ENCODE results near the gene HDLBP. TPM values are rescaled to one million over a fixed set of nuclear protein-coding genes. Genes with fewer than 3 reads are reported as not detected.

HDLBP gene
- total RNA-seq, 1 experiment from 2014 or later, result 908 TPM

GRCh38 chr2:241357531-241357930, 42.1 kb upstream of the HDLBP start:
- no TSS peak for BruUV-seq (replicated peaks)

GRCh38 chr2:241356871-241357260, 41.4 kb upstream of the HDLBP start:
- H3K4me3 ChIP-seq, result peak overlapping the region; percentile 89
- peak overlapping the region; percentile 90 for H3K4me2 ChIP-seq
- peaks cover 53% of the 10 kb centered on the region for H3K79me2 ChIP-seq (ENCODE audit: low read depth)
- ChIA-PET CTCF (no interaction called here), POLR2A (ENCODE audit: unreplicated experiment) (no interaction called here)
- intact Hi-C loops (cut with micrococcal nuclease; ENCODE audit: unreplicated experiment), result loop anchor here (1.0 to 10.0 kb wide), 12 partner anchors 18 to 502 kb away; partner anchors contain the start of genes HDLBP, ING5, PASK and SEPTIN2
- TF ChIP-seq CTCF (conservative IDR thresholded peaks at IDR 0.05) (no peak), EZH2 (IDR thresholded peaks at IDR 0.05; ENCODE audit: low read depth) (no peak)
- peaks cover 30% of the 10 kb centered on the region for H3F3A ChIP-seq (ENCODE audit: insufficient read depth, low read depth)
- H3K9me2 ChIP-seq (ENCODE audit: insufficient read depth), result no peaks in the 10 kb centered on the region
- peaks cover 23% of the 10 kb centered on the region; the same call in 1 of the 2 replicates for H3K36me3 ChIP-seq (ENCODE audit: low read depth)
- peak overlapping the region; percentile 84 for H2AFZ ChIP-seq
- no peaks in the 10 kb centered on the region for H3K27me3 ChIP-seq (ENCODE audit: insufficient read depth, low read depth)
- DNase-seq, result no peak
- no TSS peak for BruUV-seq (replicated peaks)
- H4K20me1 ChIP-seq (ENCODE audit: insufficient read depth), result peaks cover 14% of the 10 kb centered on the region; the same call in 1 of the 2 replicates
- H3K27ac ChIP-seq, result 0 out of 2 replicates have a peak overlapping the region, but pooled peaks have one; percentile 4
- no peaks in the 10 kb centered on the region for H3K9me3 ChIP-seq (ENCODE audit: insufficient read depth, low read depth)
- H3K4me1 ChIP-seq (replicated peaks; ENCODE audit: insufficient read depth), result peaks cover 39% of the 10 kb centered on the region

More at GRCh38 chr2:241357531-241357930, 42.1 kb upstream of the HDLBP start:
- peak overlapping the region; percentile 90 for H3K4me2 ChIP-seq
- peaks cover 16% of the 10 kb centered on the region; the same call in 1 of the 2 replicates for H3K36me3 ChIP-seq (ENCODE audit: low read depth)
- peaks cover 58% of the 10 kb centered on the region for H3K79me2 ChIP-seq (ENCODE audit: low read depth)
- H3K27ac ChIP-seq, result no peak overlapping the region
- ChIA-PET POLR2A (ENCODE audit: unreplicated experiment) (interaction anchor here (0.6 kb wide), 1 partner anchor 11 kb away, joined by 3 read pairs; no protein-coding TSS in a partner anchor), CTCF (no interaction called here)
- H3K4me3 ChIP-seq, result peak overlapping the region; percentile 89
- intact Hi-C loops (cut with micrococcal nuclease; ENCODE audit: unreplicated experiment), result loop anchor here (1.0 to 10.0 kb wide), 11 partner anchors 17 to 503 kb away; partner anchors contain the start of genes HDLBP, ING5, PASK and SEPTIN2
- no peaks in the 10 kb centered on the region for H3K27me3 ChIP-seq (ENCODE audit: insufficient read depth, low read depth)
- peak overlapping the region; percentile 84; the same call in 1 of the 2 replicates for H2AFZ ChIP-seq
- DNase-seq, result peak in 1 of 2 experiments; percentile 40
- H4K20me1 ChIP-seq (ENCODE audit: insufficient read depth), result peaks cover 8% of the 10 kb centered on the region; the same call in 1 of the 2 replicates
- peaks cover 23% of the 10 kb centered on the region for H3F3A ChIP-seq (ENCODE audit: insufficient read depth, low read depth)
- H3K4me1 ChIP-seq (replicated peaks; ENCODE audit: insufficient read depth), result peaks cover 36% of the 10 kb centered on the region
- no peaks in the 10 kb centered on the region for H3K9me3 ChIP-seq (ENCODE audit: insufficient read depth, low read depth)
- TF ChIP-seq CTCF (conservative IDR thresholded peaks at IDR 0.05) (no peak), EZH2 (IDR thresholded peaks at IDR 0.05; ENCODE audit: low read depth) (no peak)
- no peaks in the 10 kb centered on the region for H3K9me2 ChIP-seq (ENCODE audit: insufficient read depth)

GRCh38 chr2:241355983-241356870, 40.8 kb upstream of the HDLBP start, which contains the start of gene FARP2:
Gene FARP2, plus strand, starts transcription at chr2:241356285. Its CDS starts 16,823 bp downstream, at chr2:241373108.
- H3K9me2 ChIP-seq (ENCODE audit: insufficient read depth), result no peaks in the 10 kb centered on the region
- intact Hi-C loops (cut with micrococcal nuclease; ENCODE audit: unreplicated experiment), result loop anchor here (1.0 to 10.0 kb wide), 13 partner anchors 19 to 525 kb away; partner anchors contain the start of genes HDLBP, ING5, PASK and SEPTIN2
- TF ChIP-seq EZH2 (IDR thresholded peaks at IDR 0.05; ENCODE audit: low read depth), result no peak
- TF ChIP-seq CTCF (conservative IDR thresholded peaks at IDR 0.05), result no peak
- peaks cover 36% of the 10 kb centered on the region for H3F3A ChIP-seq (ENCODE audit: insufficient read depth, low read depth)
- peak within 1 kb of the TSS; percentile 53 for H3K27ac ChIP-seq
- ChIA-PET POLR2A (ENCODE audit: unreplicated experiment) (interaction anchor here (0.7 kb wide), 1 partner anchor 330 kb away, joined by 8 read pairs; the partner anchor contains the start of gene DTYMK), CTCF (interaction anchor here (0.6 to 0.7 kb wide), 2 partner anchors 19 to 192 kb away, joined by 4 to 14 read pairs; no protein-coding TSS in a partner anchor)
- peak; percentile 97 to 100 for DNase-seq
- H4K20me1 ChIP-seq (ENCODE audit: insufficient read depth), result peaks cover 14% of the 10 kb centered on the region; the same call in 1 of the 2 replicates
- H3K4me3 ChIP-seq, result peak within 1 kb of the TSS; percentile 89
- H3K79me2 ChIP-seq (ENCODE audit: low read depth), result peaks cover 49% of the 10 kb centered on the region
- no TSS peak for BruUV-seq (replicated peaks)
- peak within 1 kb of the TSS; percentile 84 for H2AFZ ChIP-seq
- H3K4me2 ChIP-seq, result peak within 1 kb of the TSS; percentile 95
- H3K4me1 ChIP-seq (replicated peaks; ENCODE audit: insufficient read depth), result peaks cover 44% of the 10 kb centered on the region
- no peaks in the 10 kb centered on the region for H3K27me3 ChIP-seq (ENCODE audit: insufficient read depth, low read depth)
- H3K9me3 ChIP-seq (ENCODE audit: insufficient read depth, low read depth), result no peaks in the 10 kb centered on the region
- H3K36me3 ChIP-seq (ENCODE audit: low read depth), result peaks cover 29% of the 10 kb centered on the region

Measured in PC-9 (cell line).